Esophagus muscularis mucosa (tissue), 4 donors: Measurements from ENCODE around the gene SMLR1. TPM values are rescaled to one million over a fixed set of nuclear protein-coding genes. Genes with fewer than 3 reads are reported as not detected.

Experiments
- DNase-seq: peaks from one replicate; pipeline ENCODE4 v3.0.0-alpha.2; 2017; ENCODE audit errors: extremely low spot score
- H3K27ac ChIP-seq, 4 donors: fragments of 200-600 bp; sonication (generic); replicated peaks in 1 of 4; 1 replicate in 3 of 4; 2 replicates in 1 of 4; pipeline ENCODE4 v1.5.1; 2016 to 2019; ENCODE audit warnings: mild to moderate bottlenecking in 1 of 4
- H3K27me3 ChIP-seq, 4 donors: fragments of 200-600 bp; sonication (generic); one replicate each; pipeline versions ENCODE4 v1.5.1 to v1.6.0; 2016 to 2019
- H3K36me3 ChIP-seq, 4 donors: fragments of 200-600 bp; sonication (generic); one replicate each; pipeline ENCODE4 v1.5.1; 2016 to 2019
- H3K4me1 ChIP-seq, 4 donors: fragments of 200-600 bp; sonication (generic); one replicate each; pipeline ENCODE4 v1.5.1; 2016 to 2019
- H3K4me3 ChIP-seq, 4 donors: fragments of 200-600 bp; sonication (generic); 1 replicate in 2 of 4; 2 replicates in 2 of 4; pipeline ENCODE4 v1.5.1; 2016 to 2019; ENCODE audit warnings: mild to moderate bottlenecking in 4 of 4, moderate library complexity in 1 of 4
- H3K9me3 ChIP-seq, 4 donors: fragments of 200-600 bp; sonication (generic); 1 replicate in 3 of 4; 2 replicates in 1 of 4; pipeline ENCODE4 v1.5.1; 2016 to 2019
- EP300 ChIP-seq: sonication (generic); formaldehyde crosslinking; IDR thresholded peaks from one replicate; pipeline ENCODE4 v1.6.1; 2017; ENCODE audit warnings: antibody characterized with exemption
- POLR2A ChIP-seq: fragments of 450-650 bp; IDR thresholded peaks from one replicate; pipeline ENCODE4 v1.6.1; 2017; ENCODE audit warnings: antibody characterized with exemption, moderate library complexity, mild to moderate bottlenecking, low read depth
- POLR2AphosphoS5 ChIP-seq, 2 donors: sonication (generic); formaldehyde crosslinking; IDR thresholded peaks; one replicate each; pipeline ENCODE4 v1.6.1; 2017; ENCODE audit warnings: antibody characterized with exemption in 2 of 2
- WGBS: methylation state at CpG from one replicate; pipeline ENCODE4 v1.1.5; 2018; 5-methylcytosine and 5-hydroxymethylcytosine counted together
- intact Hi-C: fragments of 100-400 bp; cut with DNase I; formaldehyde crosslinking; loops from one replicate; pipeline ENCODE4 v1.15.1; 2023
- total RNA-seq, 4 donors: library from RNA; depleted of rRNA; stranded (reverse); fragments of >200 nt; gene quantifications; one replicate each; pipeline versions ENCODE4 v1.1.0 to v1.2.1, GENCODE V29; 2016
- TF ChIP-seq, protein P1 (sequence below), 3 experiments: fragments of 200-600 bp in 2 of 3; fragments of 450-650 bp in 1 of 3; sonication (generic) in 2 of 3; IDR thresholded peaks; one replicate each; pipeline ENCODE4 v1.5.1; 2017 to 2019; ENCODE audit warnings: antibody characterized with exemption in 3 of 3, mild to moderate bottlenecking in 2 of 3, moderate library complexity in 1 of 3

Gene SMLR1
- total RNA-seq, 4 donors from 2014 or later, result not detected

GRCh38 chr6:130873746-130874145, 46.5 kb downstream of the SMLR1 start:
- intact Hi-C loops, result loop anchor here (10.0 kb wide), 1 partner anchor 549 kb away; no protein-coding TSS in a partner anchor
- TF ChIP-seq POLR2A, result no peak
- TF ChIP-seq, protein P1, sequence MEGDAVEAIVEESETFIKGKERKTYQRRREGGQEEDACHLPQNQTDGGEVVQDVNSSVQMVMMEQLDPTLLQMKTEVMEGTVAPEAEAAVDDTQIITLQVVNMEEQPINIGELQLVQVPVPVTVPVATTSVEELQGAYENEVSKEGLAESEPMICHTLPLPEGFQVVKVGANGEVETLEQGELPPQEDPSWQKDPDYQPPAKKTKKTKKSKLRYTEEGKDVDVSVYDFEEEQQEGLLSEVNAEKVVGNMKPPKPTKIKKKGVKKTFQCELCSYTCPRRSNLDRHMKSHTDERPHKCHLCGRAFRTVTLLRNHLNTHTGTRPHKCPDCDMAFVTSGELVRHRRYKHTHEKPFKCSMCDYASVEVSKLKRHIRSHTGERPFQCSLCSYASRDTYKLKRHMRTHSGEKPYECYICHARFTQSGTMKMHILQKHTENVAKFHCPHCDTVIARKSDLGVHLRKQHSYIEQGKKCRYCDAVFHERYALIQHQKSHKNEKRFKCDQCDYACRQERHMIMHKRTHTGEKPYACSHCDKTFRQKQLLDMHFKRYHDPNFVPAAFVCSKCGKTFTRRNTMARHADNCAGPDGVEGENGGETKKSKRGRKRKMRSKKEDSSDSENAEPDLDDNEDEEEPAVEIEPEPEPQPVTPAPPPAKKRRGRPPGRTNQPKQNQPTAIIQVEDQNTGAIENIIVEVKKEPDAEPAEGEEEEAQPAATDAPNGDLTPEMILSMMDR (IDR thresholded peaks at IDR 0.05), result no peak
- no peak for TF ChIP-seq EP300
- no peak for TF ChIP-seq POLR2AphosphoS5 (IDR thresholded peaks at IDR 0.05)
- H3K36me3 ChIP-seq, result peaks cover 0 to 26% (median 3%) of the 10 kb centered on the region in 4 donors
- H3K4me1 ChIP-seq, result no peaks in the 10 kb centered on the region
- 96% methylated on average over 5 of the region's 5 CpGs for WGBS
- H3K9me3 ChIP-seq, result no peaks in the 10 kb centered on the region
- no peak overlapping the region for H3K4me3 ChIP-seq
- no peaks in the 10 kb centered on the region for H3K27me3 ChIP-seq
- H3K27ac ChIP-seq, result no peak overlapping the region
- DNase-seq, result no peak

GRCh38 chr6:130879826-130880225, 52.6 kb downstream of the SMLR1 start:
- H3K9me3 ChIP-seq, result no peaks in the 10 kb centered on the region
- no peak for TF ChIP-seq POLR2A
- TF ChIP-seq, protein P1 (IDR thresholded peaks at IDR 0.05), result no peak
- no peak overlapping the region for H3K27ac ChIP-seq
- no peak for DNase-seq
- intact Hi-C loops, result loop anchor here (10.0 kb wide), 1 partner anchor 555 kb away; no protein-coding TSS in a partner anchor
- H3K27me3 ChIP-seq, result no peaks in the 10 kb centered on the region
- H3K4me3 ChIP-seq, result no peak overlapping the region
- WGBS, result 97% methylated on average over 6 of the region's 6 CpGs
- no peaks in the 10 kb centered on the region for H3K4me1 ChIP-seq
- peaks cover 0 to 47% (median 12%) of the 10 kb centered on the region in 4 donors for H3K36me3 ChIP-seq

GRCh38 chr6:130882370-130882769, 55.2 kb downstream of the SMLR1 start:
- WGBS, result 64% methylated on average over 4 of the region's 4 CpGs
- Histone ChIP-seq H3K27me3 (no peaks in the 10 kb centered on the region), H3K9me3 (no peaks in the 10 kb centered on the region), H3K4me3 (no peak overlapping the region), H3K4me1 (no peaks in the 10 kb centered on the region), H3K36me3 (peaks cover 0 to 39% (median 14%) of the 10 kb centered on the region in 4 donors), H3K27ac (no peak overlapping the region)
- intact Hi-C loops, result no loop called here
- TF ChIP-seq, protein P1 (IDR thresholded peaks at IDR 0.05), result no peak
- TF ChIP-seq EP300 (no peak), POLR2A (no peak), POLR2AphosphoS5 (IDR thresholded peaks at IDR 0.05) (no peak)
- no peak for DNase-seq

DNA sequence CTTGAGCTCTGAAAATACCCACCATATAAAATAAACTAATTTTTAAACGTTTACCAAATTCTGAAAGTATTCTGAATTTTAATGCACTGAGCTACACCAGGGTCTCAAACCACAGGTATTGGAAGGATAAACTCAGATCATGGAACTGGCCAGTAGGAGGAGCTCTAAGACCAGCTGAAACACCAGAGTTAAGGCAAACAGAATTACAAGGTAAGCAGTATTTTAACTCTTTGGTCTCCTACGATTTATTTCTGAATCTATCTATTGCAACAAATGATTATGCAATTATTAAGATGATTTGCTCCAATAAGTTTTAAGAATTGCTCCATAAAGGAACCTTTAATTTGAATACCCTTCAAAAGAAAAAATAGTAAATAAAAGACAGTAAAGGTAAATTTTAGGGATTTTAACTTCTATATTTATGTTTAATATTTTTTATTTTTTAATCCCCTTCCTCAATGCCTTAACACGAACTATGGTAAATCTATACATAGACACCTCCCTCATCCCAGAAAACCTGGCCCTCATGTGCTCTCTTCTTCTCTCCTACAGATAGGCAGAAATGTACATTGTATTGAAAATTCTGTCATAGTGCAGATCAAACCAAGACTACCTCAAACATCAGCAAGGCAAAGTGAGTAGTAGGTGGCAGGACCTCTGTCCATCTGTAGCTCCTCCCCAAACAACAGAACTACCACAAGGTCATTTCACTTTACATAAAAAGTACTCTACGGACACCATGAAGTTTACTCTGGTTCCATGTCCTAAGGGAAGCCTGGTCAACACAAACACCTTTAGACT, 58.4 kb downstream of the SMLR1 start:
- no peak overlapping the region for H3K4me3 ChIP-seq
- 21% methylated on average over 4 of the region's 4 CpGs for WGBS
- H3K4me1 ChIP-seq, result no peaks in the 10 kb centered on the region
- TF ChIP-seq EP300 (no peak), POLR2AphosphoS5 (IDR thresholded peaks at IDR 0.05) (no peak)
- TF ChIP-seq, protein P1 (IDR thresholded peaks at IDR 0.05), result peak; percentile 85 to 88 (median 86)
- no peaks in the 10 kb centered on the region for H3K27me3 ChIP-seq
- peaks cover 0 to 38% (median 15%) of the 10 kb centered on the region in 4 donors for H3K36me3 ChIP-seq
- H3K27ac ChIP-seq, result no peak overlapping the region
- no peaks in the 10 kb centered on the region for H3K9me3 ChIP-seq
- DNase-seq, result no peak
- intact Hi-C loops, result loop anchor here (2.0 to 5.0 kb wide), 2 partner anchors 177 to 231 kb away; partner anchors contain the start of gene EPB41L2

Other genes with a start within 250 kb of the SMLR1 start
- 10 to 100 TPM; 60.1 to 87.2 (median 67.4) TPM for gene EPB41L2, start 235.8 kb downstream of the SMLR1 start, total RNA-seq